Endothelial cell of umbilical vein (primary cell): ENCODE data around the gene AFG3L2. TPM values are rescaled to one million over a fixed set of nuclear protein-coding genes. Genes with fewer than 3 reads are reported as not detected.
A peak's percentile ranks its signal among the peaks of the same experiment; 100 is the strongest.

Experiments used
- BruUV-seq: library from RNA; stranded (reverse); fragments of 400-500 nt; replicated peaks from 2 replicates; lab custom pipeline; 2021; lab: Mats Ljungman, UMichigan
- CTCF ChIA-PET: fragments of 300-600, 350-600 bp; sonication (Branson Sonifier 250); formaldehyde crosslinking; loops from one replicate; lab custom pipeline; 2021; ENCODE audit warnings: antibody characterized with exemption, inconsistent platforms; lab: Charles Lee
- POLR2A ChIA-PET: fragments of 300-600, 350-600 bp; sonication (Branson Sonifier 250); formaldehyde crosslinking; loops from one replicate; lab custom pipeline; 2021; ENCODE audit warnings: antibody characterized with exemption, inconsistent platforms; lab: Charles Lee
- DNase-seq: peaks from one replicate; pipeline ENCODE4 v3.0.0-alpha.2; 2011; ENCODE audit warnings: low read depth, low spot score
- FAIRE-seq: peaks from 2 replicates; lab custom pipeline; 2011; peaks lifted over from hg19 to GRCh38; lab: Jason Lieb, UNC
- H2AFZ ChIP-seq: 2 replicates; pipeline ENCODE4 v1.6.0; 2012; ENCODE audit warnings: low read depth, low read length, control low read depth, inconsistent platforms
- H3K27ac ChIP-seq: 2 replicates; pipeline ENCODE4 v1.5.1; 2011; ENCODE audit warnings: low read depth, mild to moderate bottlenecking, control low read depth, low read length, moderate library complexity; ENCODE audit not compliant: insufficient read depth
- H3K27me3 ChIP-seq, 2 experiments: 2 replicates each; pipeline versions ENCODE4 v1.6.0 to v1.6.1; 2011; ENCODE audit warnings: low read length in 2 of 2, mixed read lengths in 1 of 2; ENCODE audit not compliant: control insufficient read depth in 2 of 2, insufficient read depth in 2 of 2
- H3K36me3 ChIP-seq, 2 experiments: 2 replicates in 1 of 2; 3 replicates in 1 of 2; pipeline ENCODE4 v1.5.1; 2011; ENCODE audit warnings: low read length in 2 of 2, mild to moderate bottlenecking in 1 of 2, moderate library complexity in 1 of 2; ENCODE audit not compliant: control insufficient read depth in 2 of 2, insufficient read depth in 2 of 2; ENCODE audit errors: extremely low read depth in 1 of 2
- H3K4me1 ChIP-seq: 3 replicates; pipeline ENCODE4 v1.5.1; 2011; ENCODE audit warnings: mild to moderate bottlenecking, low read length; ENCODE audit not compliant: control insufficient read depth, insufficient read depth; ENCODE audit errors: extremely low read depth
- H3K4me2 ChIP-seq: 2 replicates; pipeline ENCODE4 v1.6.1; 2011; ENCODE audit warnings: low read length, control low read depth, mixed read lengths; ENCODE audit not compliant: insufficient read depth
- H3K4me3 ChIP-seq, 3 experiments: fragments of 200-600 bp in 1 of 3; sonication (generic), shearing (Covaris generic) in 1 of 3; replicated peaks in 1 of 3; 2 replicates each; pipeline ENCODE4 v1.5.1; 2011 to 2016; ENCODE audit warnings: control low read depth in 3 of 3, low read length in 3 of 3, mild to moderate bottlenecking in 2 of 3, inconsistent platforms in 1 of 3, low read depth in 1 of 3, moderate library complexity in 1 of 3; ENCODE audit not compliant: insufficient read depth in 1 of 3
- H3K79me2 ChIP-seq: 2 replicates; pipeline ENCODE4 v1.6.0; 2012; ENCODE audit warnings: low read length, inconsistent platforms; ENCODE audit not compliant: control insufficient read depth, insufficient read depth
- H3K9ac ChIP-seq: replicated peaks from 2 replicates; pipeline ENCODE3; 2011; ENCODE audit warnings: low read length, control low read depth; ENCODE audit not compliant: insufficient read depth; ENCODE audit errors: extremely low read depth
- H3K9me1 ChIP-seq: replicated peaks from 3 replicates; pipeline ENCODE4 v1.6.0; 2011; ENCODE audit warnings: mild to moderate bottlenecking, low read length; ENCODE audit not compliant: control insufficient read depth, insufficient read depth; ENCODE audit errors: extremely low read depth
- H3K9me3 ChIP-seq: replicated peaks from 2 replicates; pipeline ENCODE4 v1.5.1; 2012; ENCODE audit warnings: low read length, inconsistent platforms; ENCODE audit not compliant: control insufficient read depth, insufficient read depth
- H4K20me1 ChIP-seq: replicated peaks from 2 replicates; pipeline ENCODE3; 2011; ENCODE audit warnings: mild to moderate bottlenecking, low read length; ENCODE audit not compliant: control insufficient read depth, insufficient read depth; ENCODE audit errors: extremely low read depth
- CTCF ChIP-seq, 2 donors: IDR thresholded peaks; 1 replicate in 1 of 2; 2 replicates in 1 of 2; pipeline ENCODE4 v1.5.1; 2011; ENCODE audit warnings: low read length in 2 of 2, mild to moderate bottlenecking in 2 of 2, moderate library complexity in 2 of 2, control low read depth in 1 of 2, inconsistent platforms in 1 of 2, low read depth in 1 of 2; ENCODE audit not compliant: insufficient read depth in 1 of 2; ENCODE audit errors: extremely low read depth in 1 of 2
- EZH2 ChIP-seq: IDR thresholded peaks from 2 replicates; pipeline ENCODE4 v1.6.1; 2012; ENCODE audit warnings: borderline replicate concordance, low read depth, mild to moderate bottlenecking, moderate library complexity, low read length, inconsistent platforms; ENCODE audit not compliant: severe bottlenecking
- FOS ChIP-seq: IDR thresholded peaks from 2 replicates; pipeline ENCODE4 v1.6.1; 2011; ENCODE audit warnings: mild to moderate bottlenecking, low read length, moderate library complexity, borderline replicate concordance; ENCODE audit not compliant: insufficient read depth
- GATA2 ChIP-seq: IDR thresholded peaks from 2 replicates; pipeline ENCODE4 v1.7.0; 2011; ENCODE audit warnings: low read depth, mild to moderate bottlenecking, moderate library complexity, mixed read lengths, low read length; ENCODE audit not compliant: insufficient read length, insufficient read depth
- JUN ChIP-seq: IDR thresholded peaks from 2 replicates; pipeline ENCODE4 v1.6.1; 2011; ENCODE audit warnings: borderline replicate concordance, low read depth; ENCODE audit not compliant: insufficient read length, insufficient read depth
- MAX ChIP-seq: IDR thresholded peaks from 2 replicates; pipeline ENCODE4 v1.6.1; 2011; ENCODE audit not compliant: insufficient read depth, insufficient read length
- MYC ChIP-seq: IDR thresholded peaks from one replicate; pipeline ENCODE4 v1.6.1; 2011; ENCODE audit warnings: mild to moderate bottlenecking, low read depth, low read length
- POLR2A ChIP-seq: IDR thresholded peaks from 2 replicates; pipeline ENCODE4 v1.6.1; 2012; ENCODE audit warnings: low read depth, mild to moderate bottlenecking, control low read depth, low read length
- POLR2AphosphoS5 ChIP-seq: IDR thresholded peaks from 2 replicates; pipeline ENCODE4 v1.6.1; 2012; ENCODE audit warnings: low read depth, mild to moderate bottlenecking, control low read depth, low read length, moderate library complexity; ENCODE audit not compliant: insufficient read depth
- dilution Hi-C: fragments of 300-500 bp; cut with MboI; formaldehyde crosslinking; loops from one replicate; pipeline ENCODE4 v1.15.0; 2019; ENCODE audit warnings: low sequenced_read_pairs; ENCODE audit not compliant: extremely low pct_ligation_motif_present
- intact Hi-C: fragments of 100-400 bp; cut with micrococcal nuclease; formaldehyde crosslinking; loops from one replicate; pipeline ENCODE4 v1.10.0; 2022
- polyA plus RNA-seq, 4 experiments: library from polyadenylated mRNA; depleted of rRNA in 3 of 4; stranded (reverse) in 3 of 4; unstranded in 1 of 4; fragments of >200 nt; gene quantifications; 2 replicates each; pipeline versions ENCODE4 v1.2.1 to v1.2.3, GENCODE V29; 2011 to 2012; ENCODE audit warnings: missing spikeins in 1 of 4
- total RNA-seq: library from RNA; stranded (reverse); gene quantifications from 2 replicates; pipeline ENCODE4 v1.2.3, GENCODE V29; 2021

The AFG3L2 gene
- total and polyA plus RNA-seq, 2 donors (not counting 3 experiments of a cell fraction or from before 2014, with no cell fraction given), result 19.3 to 42.4 TPM

- Histone ChIP-seq H4K20me1 (no peaks in the 10 kb centered on the region), H3K9ac (no peak overlapping the region), H3K36me3 (no peaks in the 10 kb centered on the region), H3K4me3 (no peak overlapping the region), H3K9me1 (no peaks in the 10 kb centered on the region), H3K79me2 (no peaks in the 10 kb centered on the region), H3K9me3 (no peaks in the 10 kb centered on the region), H3K27ac (peak overlapping the region; percentile 85), H3K4me2 (no peak overlapping the region), H3K27me3 (no peaks in the 10 kb centered on the region), H3K4me1 (peaks cover 14% of the 10 kb centered on the region), H2AFZ (peak overlapping the region; percentile 9)
- BruUV-seq, result no TSS peak
- FAIRE-seq (peak; percentile 47), DNase-seq (peak; percentile 75)
- ChIA-PET POLR2A (interaction anchor here (1.0 to 2.4 kb wide), 5 partner anchors 11 to 18 kb away, joined by 3 to 17 read pairs (median 9); partner anchors contain the start of gene TUBB6), CTCF (interaction anchor here (1.5 to 3.9 kb wide), 7 partner anchors 9 to 32 kb away, joined by 4 to 36 read pairs (median 15); partner anchors contain the start of gene TUBB6)
- dilution Hi-C loops, result no loop called here
- TF ChIP-seq POLR2A, result no peak
- peak; percentile 26 for TF ChIP-seq POLR2AphosphoS5
- intact Hi-C loops, result loop anchor here (1.0 kb wide), 2 partner anchors 11 to 17 kb away; no protein-coding TSS in a partner anchor
Observed at GRCh38 chr18:12296457-12296856, 80.6 kb downstream of the AFG3L2 start.

GRCh38 chr18:12296087-12296403 lies 81.0 kb downstream of the AFG3L2 start:
- peak overlapping the region; percentile 7 for H3K4me2 ChIP-seq
- TF ChIP-seq JUN, result no peak
- TF ChIP-seq POLR2AphosphoS5, result no peak
- TF ChIP-seq FOS, result peak; percentile 14
- no peak for TF ChIP-seq MYC
- TF ChIP-seq GATA2, result no peak
- no peak for TF ChIP-seq CTCF (IDR thresholded peaks at IDR 0.05; ENCODE audit: extremely low read depth in 1 of 2, insufficient read depth in 1 of 2, low read depth in 1 of 2, low read length in 2 of 2)
- no peak for TF ChIP-seq MAX
- TF ChIP-seq EZH2, result no peak
- TF ChIP-seq POLR2A, result peak; percentile 42
- no peak overlapping the region for H3K4me3 ChIP-seq
- CTCF ChIA-PET, result interaction anchor here (1.3 to 3.9 kb wide), 8 partner anchors 9 to 32 kb away, joined by 4 to 36 read pairs (median 14); partner anchors contain the start of gene TUBB6
- peak overlapping the region; percentile 4 for H3K9ac ChIP-seq
- no peaks in the 10 kb centered on the region for H3K9me1 ChIP-seq
- H2AFZ ChIP-seq, result peak overlapping the region; percentile 9
- peak overlapping the region; percentile 85 for H3K27ac ChIP-seq
- DNase-seq (no peak), FAIRE-seq (peak; percentile 40)
- no peaks in the 10 kb centered on the region for H3K27me3 ChIP-seq
- POLR2A ChIA-PET, result interaction anchor here (0.9 to 2.4 kb wide), 6 partner anchors 10 to 18 kb away, joined by 3 to 17 read pairs (median 6); partner anchors contain the start of gene TUBB6
- intact Hi-C loops (loop anchor here (1.0 kb wide), 2 partner anchors 11 to 17 kb away; no protein-coding TSS in a partner anchor), dilution Hi-C loops (no loop called here)
- no peaks in the 10 kb centered on the region for H3K36me3 ChIP-seq
- no peaks in the 10 kb centered on the region for H4K20me1 ChIP-seq
- peaks cover 14% of the 10 kb centered on the region for H3K4me1 ChIP-seq
- H3K79me2 ChIP-seq, result no peaks in the 10 kb centered on the region
- no peaks in the 10 kb centered on the region for H3K9me3 ChIP-seq
- BruUV-seq, result no TSS peak
